ENCODE results near the gene TCP11L2.

Gene TCP11L2

DNA sequence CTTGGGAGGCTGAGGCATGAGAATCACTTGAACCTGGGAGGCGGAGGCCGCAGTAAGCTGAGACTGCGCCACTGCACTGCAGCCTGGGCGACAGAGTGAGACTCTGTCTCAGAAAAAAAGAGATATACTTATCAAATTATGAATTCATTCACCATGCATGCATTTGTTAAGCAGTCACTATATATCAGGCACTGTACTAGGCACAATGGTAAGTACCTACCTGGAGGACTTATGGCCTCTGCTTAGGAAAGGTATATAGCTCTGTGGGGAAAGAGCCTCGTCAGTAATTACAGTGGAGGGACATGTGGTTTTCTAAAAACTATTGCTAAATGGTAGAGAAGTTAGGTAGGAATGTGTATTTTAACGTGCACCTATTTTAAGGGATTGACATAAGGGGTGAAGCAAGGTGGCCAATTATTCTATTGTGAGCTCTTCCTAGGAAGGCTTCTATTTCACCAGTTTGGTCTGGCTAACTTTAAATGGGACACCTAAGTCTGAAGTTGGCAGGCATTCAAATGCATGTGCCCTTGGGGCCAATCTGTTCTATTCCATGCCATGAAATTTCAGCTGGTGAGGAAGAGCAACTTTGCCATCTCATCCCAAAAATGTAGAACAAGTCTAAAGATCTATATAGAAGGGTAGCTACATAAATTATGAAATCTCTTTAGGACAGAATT, 15.0 kb downstream of the TCP11L2 start:
- WGBS (ENCODE audit: insufficient coverage, insufficient read length) = no CpG with 5 or more reads among the region's 6 CpGs
- H3K4me1 ChIP-seq (ENCODE audit: control insufficient read depth, insufficient read depth, low read length) = no peaks in the 10 kb centered on the region
- no peak for DNase-seq (ENCODE audit: low read depth, low spot score)
- H3K9me3 ChIP-seq (ENCODE audit: control insufficient read depth, insufficient read depth, low read length) = no peaks in the 10 kb centered on the region
- H3K4me3 ChIP-seq (ENCODE audit: low read length) = no peak overlapping the region
- no peak overlapping the region for H3K27ac ChIP-seq (ENCODE audit: low read length)
- H3K27me3 ChIP-seq (ENCODE audit: control insufficient read depth, insufficient read depth, low read length) = peaks cover 1% of the 10 kb centered on the region; the same call in 1 of the 2 replicates
- H3K36me3 ChIP-seq (ENCODE audit: control insufficient read depth, insufficient read depth, low read length) = no peaks in the 10 kb centered on the region

DNA sequence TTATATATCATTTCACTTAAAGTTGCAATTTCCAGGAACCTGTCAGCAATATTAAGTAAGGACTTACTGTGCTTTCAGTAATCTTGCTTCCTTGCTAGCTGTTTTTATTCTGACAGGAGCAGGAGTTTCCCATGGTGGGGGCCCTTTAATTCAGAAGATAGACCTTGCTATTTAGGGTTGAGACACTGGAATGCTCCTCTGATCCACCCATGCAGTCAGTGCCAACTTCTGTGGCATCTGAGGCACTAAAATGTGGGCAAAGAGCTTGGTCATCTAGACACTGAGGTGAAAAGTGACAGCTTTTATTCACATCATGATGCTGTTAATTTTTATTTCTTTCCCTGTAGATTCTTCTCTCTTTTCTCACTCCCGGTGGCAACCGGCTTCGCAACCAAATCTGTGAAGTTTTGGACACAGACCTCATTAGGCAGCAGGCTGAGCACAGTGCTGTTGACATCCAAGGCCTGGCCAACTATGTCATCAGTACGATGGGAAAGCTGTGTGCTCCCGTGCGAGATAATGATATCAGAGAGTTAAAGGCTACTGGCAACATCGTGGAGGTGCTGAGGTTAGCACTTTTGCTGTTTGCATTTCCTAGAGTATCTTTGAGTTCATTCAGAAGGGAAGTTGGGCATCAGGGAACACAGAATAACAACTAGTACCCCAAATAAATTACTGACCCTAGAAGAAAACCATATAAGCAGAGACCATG, 18.8 kb downstream of the TCP11L2 start:
- DNase-seq (ENCODE audit: low read depth, low spot score) = no peak
- Histone ChIP-seq H3K27me3 (ENCODE audit: control insufficient read depth, insufficient read depth, low read length) (peaks cover 5% of the 10 kb centered on the region), H3K4me3 (ENCODE audit: low read length) (no peak overlapping the region), H3K9me3 (ENCODE audit: control insufficient read depth, insufficient read depth, low read length) (no peaks in the 10 kb centered on the region), H3K4me1 (ENCODE audit: control insufficient read depth, insufficient read depth, low read length) (no peaks in the 10 kb centered on the region), H3K27ac (ENCODE audit: low read length) (no peak overlapping the region), H3K36me3 (ENCODE audit: control insufficient read depth, insufficient read depth, low read length) (no peaks in the 10 kb centered on the region)
- no CpG with 5 or more reads among the region's 7 CpGs for WGBS (ENCODE audit: insufficient coverage, insufficient read length)

DNA sequence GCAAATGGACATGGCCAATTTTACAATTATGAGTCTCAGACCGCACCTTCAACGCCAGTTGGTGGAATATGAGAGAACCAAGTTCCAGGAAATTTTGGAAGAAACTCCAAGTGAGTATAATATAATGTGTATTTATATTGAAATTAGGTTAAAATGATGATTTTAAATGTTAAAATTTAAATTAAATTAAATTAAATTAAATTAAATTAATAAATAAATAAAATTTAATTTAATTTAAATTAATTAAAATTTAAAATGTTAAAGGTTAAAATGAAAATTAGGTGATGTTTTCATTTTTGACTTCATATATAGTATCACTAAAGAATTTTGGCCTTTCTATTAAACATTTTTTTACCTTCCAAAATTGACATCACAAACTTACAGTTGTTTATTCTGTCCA, 21.0 kb downstream of the TCP11L2 start:
- no peak for DNase-seq (ENCODE audit: low read depth, low spot score)
- no peak overlapping the region for H3K27ac ChIP-seq (ENCODE audit: low read length)
- no peaks in the 10 kb centered on the region for H3K9me3 ChIP-seq (ENCODE audit: control insufficient read depth, insufficient read depth, low read length)
- H3K36me3 ChIP-seq (ENCODE audit: control insufficient read depth, insufficient read depth, low read length) = no peaks in the 10 kb centered on the region
- no CpG with 5 or more reads among the region's 2 CpGs for WGBS (ENCODE audit: insufficient coverage, insufficient read length)
- H3K27me3 ChIP-seq (ENCODE audit: control insufficient read depth, insufficient read depth, low read length) = peaks cover 5% of the 10 kb centered on the region
- no peak overlapping the region for H3K4me3 ChIP-seq (ENCODE audit: low read length)
- no peaks in the 10 kb centered on the region for H3K4me1 ChIP-seq (ENCODE audit: control insufficient read depth, insufficient read depth, low read length)

DNA sequence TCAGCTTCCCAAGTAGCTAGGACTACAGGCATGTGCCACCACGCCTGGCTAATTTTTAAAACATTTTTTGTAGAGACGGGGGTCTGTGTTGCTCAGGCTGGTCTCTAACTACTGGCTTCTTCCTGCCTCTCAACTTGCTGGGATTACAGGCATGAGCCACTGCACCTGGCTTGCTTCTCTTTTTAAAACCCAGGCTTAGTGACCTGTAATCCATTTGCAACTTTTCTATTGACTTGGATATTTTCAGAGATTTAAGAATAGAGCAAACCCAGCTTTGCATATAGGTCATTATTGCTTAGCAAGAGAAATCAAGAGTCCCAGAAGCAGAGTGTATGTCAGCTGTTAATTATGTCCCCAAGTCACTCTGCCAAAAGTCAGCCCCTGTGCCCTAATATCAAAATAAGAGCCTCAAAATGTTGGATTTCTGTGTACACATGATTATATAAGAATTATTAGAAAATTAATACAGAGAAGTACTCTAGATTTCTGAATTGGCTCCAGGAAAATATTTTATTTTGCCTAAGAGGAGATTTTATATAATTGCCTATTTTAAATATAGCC, 24.9 kb downstream of the TCP11L2 start:
- H3K27ac ChIP-seq (ENCODE audit: low read length) = no peak overlapping the region
- no peaks in the 10 kb centered on the region for H3K36me3 ChIP-seq (ENCODE audit: control insufficient read depth, insufficient read depth, low read length)
- H3K4me1 ChIP-seq (ENCODE audit: control insufficient read depth, insufficient read depth, low read length) = 0 out of 2 replicates have a peak, but pooled peaks cover 2% of the 10 kb centered on the region
- no peak overlapping the region for H3K4me3 ChIP-seq (ENCODE audit: low read length)
- H3K9me3 ChIP-seq (ENCODE audit: control insufficient read depth, insufficient read depth, low read length) = no peaks in the 10 kb centered on the region
- DNase-seq (ENCODE audit: low read depth, low spot score) = no peak
- H3K27me3 ChIP-seq (ENCODE audit: control insufficient read depth, insufficient read depth, low read length) = peaks cover 4% of the 10 kb centered on the region; the same call in 1 of the 2 replicates
- no CpG with 5 or more reads among the region's 2 CpGs for WGBS (ENCODE audit: insufficient coverage, insufficient read length)

DNA sequence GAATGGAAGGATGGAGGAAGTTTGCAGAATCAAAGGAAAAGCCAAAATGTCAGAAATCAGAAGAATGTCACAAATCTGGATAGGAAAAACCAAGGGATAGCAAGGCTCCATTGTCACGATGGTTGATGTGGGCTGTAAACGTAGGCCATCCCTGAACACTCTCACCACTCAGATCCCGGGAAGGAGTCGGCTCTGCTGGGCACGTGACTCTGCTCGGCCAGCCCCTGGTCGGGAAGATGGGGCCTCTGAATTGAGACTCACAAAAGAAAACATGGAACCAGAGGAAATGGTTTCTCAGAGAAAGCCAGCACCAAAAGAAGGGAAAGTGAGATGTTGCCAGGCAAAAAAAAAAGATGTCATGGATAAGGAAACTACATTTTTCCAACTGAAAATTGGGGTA, 26.2 kb downstream of the TCP11L2 start:
- no peak overlapping the region for H3K4me3 ChIP-seq (ENCODE audit: low read length)
- no peak for DNase-seq (ENCODE audit: low read depth, low spot score)
- H3K9me3 ChIP-seq (ENCODE audit: control insufficient read depth, insufficient read depth, low read length) = no peaks in the 10 kb centered on the region
- no CpG with 5 or more reads among the region's 7 CpGs for WGBS (ENCODE audit: insufficient coverage, insufficient read length)
- H3K36me3 ChIP-seq (ENCODE audit: control insufficient read depth, insufficient read depth, low read length) = no peaks in the 10 kb centered on the region
- 0 out of 2 replicates have a peak, but pooled peaks cover 2% of the 10 kb centered on the region for H3K4me1 ChIP-seq (ENCODE audit: control insufficient read depth, insufficient read depth, low read length)
- peaks cover 4% of the 10 kb centered on the region; the same call in 1 of the 2 replicates for H3K27me3 ChIP-seq (ENCODE audit: control insufficient read depth, insufficient read depth, low read length)
- no peak overlapping the region for H3K27ac ChIP-seq (ENCODE audit: low read length)

DNA sequence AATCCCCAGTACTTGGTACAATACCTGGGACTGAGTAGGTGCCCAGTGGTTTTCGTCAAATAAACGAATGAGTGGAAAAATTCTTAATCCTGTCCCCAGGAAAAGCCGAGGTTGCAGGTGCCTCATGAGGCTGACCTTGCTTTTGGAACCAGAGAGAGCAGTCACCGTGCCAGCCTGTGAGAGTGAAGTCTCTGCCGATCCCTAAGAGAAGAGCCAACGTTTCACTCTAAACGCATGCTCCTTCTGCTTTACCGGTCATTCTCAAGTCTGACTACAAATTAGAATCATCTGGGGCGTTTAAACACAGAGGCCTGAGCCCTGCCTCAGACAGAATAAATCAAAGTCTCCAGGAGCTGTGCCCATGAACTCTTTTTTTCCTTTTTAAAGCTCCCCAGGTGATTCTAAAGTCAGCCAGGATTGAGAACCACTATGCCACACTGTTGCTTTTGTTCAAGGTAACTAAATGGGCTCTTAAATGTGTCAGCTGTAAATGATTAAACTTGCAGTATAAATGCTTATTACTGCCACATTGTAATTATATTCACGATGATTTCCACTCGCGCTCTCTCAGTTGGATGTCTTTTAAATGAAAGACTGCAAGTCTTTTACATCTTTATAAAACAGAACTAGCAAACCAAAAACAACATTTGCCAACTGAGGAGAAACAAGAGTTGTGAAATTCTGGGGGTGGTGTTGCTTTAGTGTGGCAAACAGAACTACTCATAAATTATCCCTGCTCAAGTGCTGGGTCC, 26.9 kb downstream of the TCP11L2 start:
- no peak for DNase-seq (ENCODE audit: low read depth, low spot score)
- Histone ChIP-seq H3K4me3 (ENCODE audit: low read length) (no peak overlapping the region), H3K36me3 (ENCODE audit: control insufficient read depth, insufficient read depth, low read length) (no peaks in the 10 kb centered on the region), H3K27me3 (ENCODE audit: control insufficient read depth, insufficient read depth, low read length) (peaks cover 4% of the 10 kb centered on the region; the same call in 1 of the 2 replicates), H3K4me1 (ENCODE audit: control insufficient read depth, insufficient read depth, low read length) (0 out of 2 replicates have a peak, but pooled peaks cover 2% of the 10 kb centered on the region), H3K27ac (ENCODE audit: low read length) (no peak overlapping the region), H3K9me3 (ENCODE audit: control insufficient read depth, insufficient read depth, low read length) (no peaks in the 10 kb centered on the region)
- no CpG with 5 or more reads among the region's 12 CpGs for WGBS (ENCODE audit: insufficient coverage, insufficient read length)

DNA sequence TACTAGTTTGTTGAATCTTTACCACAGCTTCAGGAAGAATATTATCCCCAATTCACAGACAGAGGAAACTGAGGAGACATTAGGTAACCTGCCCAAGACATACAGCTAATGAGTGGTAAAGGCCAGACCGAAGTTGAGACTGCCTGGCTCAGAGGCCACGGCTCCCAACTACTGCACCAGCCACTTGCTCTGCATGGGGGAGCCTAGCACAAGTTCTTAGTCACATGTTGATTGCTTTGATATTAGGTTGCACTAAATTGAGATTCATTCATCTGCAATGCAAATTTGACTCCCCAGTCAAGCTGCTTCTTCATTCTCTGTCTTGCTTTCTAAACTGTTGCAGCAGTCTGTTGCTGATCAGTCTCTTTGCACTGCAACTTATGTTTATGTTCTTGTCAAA, 29.1 kb downstream of the TCP11L2 start:
- H3K9me3 ChIP-seq (ENCODE audit: control insufficient read depth, insufficient read depth, low read length) = no peaks in the 10 kb centered on the region
- 0 out of 2 replicates have a peak, but pooled peaks cover 2% of the 10 kb centered on the region for H3K4me1 ChIP-seq (ENCODE audit: control insufficient read depth, insufficient read depth, low read length)
- H3K27me3 ChIP-seq (ENCODE audit: control insufficient read depth, insufficient read depth, low read length) = no peaks in the 10 kb centered on the region
- no CpG with 5 or more reads among the region's 2 CpGs for WGBS (ENCODE audit: insufficient coverage, insufficient read length)
- H3K27ac ChIP-seq (ENCODE audit: low read length) = no peak overlapping the region
- DNase-seq (ENCODE audit: low read depth, low spot score) = no peak
- H3K36me3 ChIP-seq (ENCODE audit: control insufficient read depth, insufficient read depth, low read length) = no peaks in the 10 kb centered on the region
- no peak overlapping the region for H3K4me3 ChIP-seq (ENCODE audit: low read length)

DNA sequence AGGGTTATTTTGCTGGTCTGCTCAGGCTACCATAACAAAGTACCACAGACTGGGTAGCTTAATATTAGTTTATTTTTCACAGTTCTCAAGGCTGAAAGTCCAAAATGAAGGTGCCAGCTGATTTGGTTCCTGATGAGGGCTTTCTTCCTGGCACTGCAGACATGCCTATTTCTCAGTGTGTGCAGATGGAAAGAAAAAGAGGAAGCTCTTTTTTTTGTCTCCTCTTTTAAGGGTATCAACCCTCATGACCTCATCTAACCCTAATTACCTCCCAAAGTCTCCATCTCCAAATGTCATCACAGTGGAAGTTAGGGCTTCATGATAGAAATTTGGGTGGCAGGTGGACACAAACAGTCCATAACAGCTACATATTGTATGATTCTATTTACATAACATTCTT, 30.0 kb downstream of the TCP11L2 start:
- DNase-seq (ENCODE audit: low read depth, low spot score) = no peak
- no peak overlapping the region for H3K4me3 ChIP-seq (ENCODE audit: low read length)
- no peak overlapping the region for H3K27ac ChIP-seq (ENCODE audit: low read length)
- H3K36me3 ChIP-seq (ENCODE audit: control insufficient read depth, insufficient read depth, low read length) = no peaks in the 10 kb centered on the region
- H3K4me1 ChIP-seq (ENCODE audit: control insufficient read depth, insufficient read depth, low read length) = 0 out of 2 replicates have a peak, but pooled peaks cover 2% of the 10 kb centered on the region
- H3K9me3 ChIP-seq (ENCODE audit: control insufficient read depth, insufficient read depth, low read length) = no peaks in the 10 kb centered on the region
- no peaks in the 10 kb centered on the region for H3K27me3 ChIP-seq (ENCODE audit: control insufficient read depth, insufficient read depth, low read length)

DNA sequence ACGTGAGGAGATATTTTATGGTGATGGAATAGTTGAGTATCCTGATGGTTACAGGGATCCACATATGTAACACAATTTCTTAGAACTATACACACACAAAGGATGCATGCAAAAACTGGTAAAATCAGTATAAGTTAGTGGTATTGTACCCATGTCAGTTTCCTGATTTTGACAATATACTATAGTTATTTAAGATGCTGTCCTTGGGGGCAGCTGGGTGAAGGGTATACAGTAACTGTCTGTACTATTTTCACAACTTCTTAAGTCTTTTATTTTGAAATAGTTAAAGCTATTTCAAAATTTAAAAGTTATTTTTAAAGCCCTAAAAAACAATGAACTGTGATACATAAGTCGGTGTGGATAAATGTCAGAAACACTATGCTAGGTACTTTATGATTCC, 30.5 kb downstream of the TCP11L2 start:
- 0 out of 2 replicates have a peak, but pooled peaks cover 2% of the 10 kb centered on the region for H3K4me1 ChIP-seq (ENCODE audit: control insufficient read depth, insufficient read depth, low read length)
- no peak overlapping the region for H3K27ac ChIP-seq (ENCODE audit: low read length)
- H3K36me3 ChIP-seq (ENCODE audit: control insufficient read depth, insufficient read depth, low read length) = no peaks in the 10 kb centered on the region
- 100% methylated on average over 1 of the region's 2 CpGs for WGBS (ENCODE audit: insufficient coverage, insufficient read length)
- no peak overlapping the region for H3K4me3 ChIP-seq (ENCODE audit: low read length)
- no peak for DNase-seq (ENCODE audit: low read depth, low spot score)
- no peaks in the 10 kb centered on the region for H3K27me3 ChIP-seq (ENCODE audit: control insufficient read depth, insufficient read depth, low read length)
- no peaks in the 10 kb centered on the region for H3K9me3 ChIP-seq (ENCODE audit: control insufficient read depth, insufficient read depth, low read length)

DNA sequence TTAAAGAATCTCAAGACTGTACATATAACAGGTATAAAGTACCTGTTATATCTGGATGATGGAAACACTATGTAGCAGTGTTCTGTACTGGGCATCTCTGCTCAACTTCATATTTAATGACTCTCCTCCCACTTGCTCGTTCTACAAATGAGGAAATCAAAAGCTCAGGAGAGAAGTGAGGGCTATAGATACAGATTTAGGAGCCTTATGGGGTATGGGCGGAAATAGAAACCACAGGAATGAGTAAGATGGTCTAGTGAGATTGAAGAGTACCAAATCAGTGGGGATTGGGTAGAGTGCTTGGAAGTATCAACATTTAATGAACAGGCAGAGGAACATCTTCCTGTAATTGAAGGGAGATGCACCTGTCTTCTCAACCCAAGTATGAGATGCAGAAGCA, 31.2 kb downstream of the TCP11L2 start:
- no peaks in the 10 kb centered on the region for H3K36me3 ChIP-seq (ENCODE audit: control insufficient read depth, insufficient read depth, low read length)
- 0 out of 2 replicates have a peak, but pooled peaks cover 2% of the 10 kb centered on the region for H3K4me1 ChIP-seq (ENCODE audit: control insufficient read depth, insufficient read depth, low read length)
- no peak overlapping the region for H3K4me3 ChIP-seq (ENCODE audit: low read length)
- no peaks in the 10 kb centered on the region for H3K27me3 ChIP-seq (ENCODE audit: control insufficient read depth, insufficient read depth, low read length)
- H3K9me3 ChIP-seq (ENCODE audit: control insufficient read depth, insufficient read depth, low read length) = no peaks in the 10 kb centered on the region
- no CpG with 5 or more reads among the region's 2 CpGs for WGBS (ENCODE audit: insufficient coverage, insufficient read length)
- H3K27ac ChIP-seq (ENCODE audit: low read length) = no peak overlapping the region
- no peak for DNase-seq (ENCODE audit: low read depth, low spot score)
